ENCODE results near the gene PKN3. TPM values are rescaled to one million over a fixed set of nuclear protein-coding genes. Genes with fewer than 3 reads are reported as not detected.
A peak's percentile ranks its signal among the peaks of the same experiment; 100 is the strongest.

The PKN3 gene
- total RNA-seq, 1 donor from 2014 or later = 13.4 TPM

DNA sequence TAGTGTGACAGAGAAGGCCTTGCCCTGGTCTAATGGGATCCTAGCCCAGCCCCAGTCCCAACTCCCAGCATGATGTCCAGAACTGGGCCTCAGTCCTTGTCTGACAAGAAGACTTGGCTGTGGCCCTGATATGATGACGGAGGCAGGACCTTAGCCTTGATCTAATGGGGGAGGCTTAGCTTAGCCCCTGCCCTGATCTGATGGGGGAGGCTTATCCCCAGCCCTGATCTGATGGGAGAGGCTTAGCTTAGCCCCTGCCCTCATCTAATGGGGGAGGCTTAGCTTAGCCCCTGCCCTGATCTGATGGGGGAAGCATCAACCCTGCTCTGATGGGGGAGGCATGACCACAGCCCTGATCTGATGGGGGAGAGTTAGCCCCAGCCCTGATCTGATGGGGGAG lies 3.7 kb downstream of the PKN3 start:
- ATAC-seq (no peak), DNase-seq (peak; percentile 18)
- H3K27ac ChIP-seq = no peak overlapping the region
- H3K27me3 ChIP-seq = no peaks in the 10 kb centered on the region
- no peak for TF ChIP-seq CTCF (IDR thresholded peaks at IDR 0.05)
- H3K4me3 ChIP-seq = no peak overlapping the region
- H3K36me3 ChIP-seq = no peaks in the 10 kb centered on the region
- peaks cover 9% of the 10 kb centered on the region for H3K4me1 ChIP-seq
- no peaks in the 10 kb centered on the region for H3K9me3 ChIP-seq
- intact Hi-C loops (cut with DNase I) = no loop called here

GRCh38 chr9:128706671-128707381 lies 4.5 kb downstream of the PKN3 start:
- H3K27ac ChIP-seq = no peak overlapping the region
- no peaks in the 10 kb centered on the region for H3K36me3 ChIP-seq
- DNase-seq (peak; percentile 64), ATAC-seq (no peak)
- H3K9me3 ChIP-seq = no peaks in the 10 kb centered on the region
- intact Hi-C loops (cut with DNase I) = no loop called here
- no peak for TF ChIP-seq CTCF (IDR thresholded peaks at IDR 0.05)
- H3K27me3 ChIP-seq = no peaks in the 10 kb centered on the region
- no peak overlapping the region for H3K4me3 ChIP-seq
- peaks cover 5% of the 10 kb centered on the region for H3K4me1 ChIP-seq

DNA sequence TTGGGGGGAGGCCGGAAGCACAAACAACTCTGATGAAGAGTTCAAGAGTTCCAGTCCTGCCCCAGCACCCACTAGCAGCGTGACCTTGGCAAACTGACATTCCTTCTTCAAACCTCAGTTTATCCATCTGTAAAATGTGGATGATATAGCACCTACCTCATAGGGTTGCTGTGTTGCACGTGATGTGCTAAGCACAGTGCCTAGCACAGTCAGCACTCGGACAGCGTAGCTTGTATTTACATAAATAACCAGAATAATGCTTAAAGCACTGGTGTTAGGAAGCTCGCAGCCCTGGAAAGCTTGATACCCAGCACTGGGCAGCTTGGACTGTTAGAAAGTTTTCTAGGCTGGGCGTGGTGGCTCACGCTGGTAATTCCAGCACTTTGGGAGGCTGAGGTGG lies 5.1 kb downstream of the PKN3 start:
- intact Hi-C loops (cut with DNase I) = no loop called here

DNA sequence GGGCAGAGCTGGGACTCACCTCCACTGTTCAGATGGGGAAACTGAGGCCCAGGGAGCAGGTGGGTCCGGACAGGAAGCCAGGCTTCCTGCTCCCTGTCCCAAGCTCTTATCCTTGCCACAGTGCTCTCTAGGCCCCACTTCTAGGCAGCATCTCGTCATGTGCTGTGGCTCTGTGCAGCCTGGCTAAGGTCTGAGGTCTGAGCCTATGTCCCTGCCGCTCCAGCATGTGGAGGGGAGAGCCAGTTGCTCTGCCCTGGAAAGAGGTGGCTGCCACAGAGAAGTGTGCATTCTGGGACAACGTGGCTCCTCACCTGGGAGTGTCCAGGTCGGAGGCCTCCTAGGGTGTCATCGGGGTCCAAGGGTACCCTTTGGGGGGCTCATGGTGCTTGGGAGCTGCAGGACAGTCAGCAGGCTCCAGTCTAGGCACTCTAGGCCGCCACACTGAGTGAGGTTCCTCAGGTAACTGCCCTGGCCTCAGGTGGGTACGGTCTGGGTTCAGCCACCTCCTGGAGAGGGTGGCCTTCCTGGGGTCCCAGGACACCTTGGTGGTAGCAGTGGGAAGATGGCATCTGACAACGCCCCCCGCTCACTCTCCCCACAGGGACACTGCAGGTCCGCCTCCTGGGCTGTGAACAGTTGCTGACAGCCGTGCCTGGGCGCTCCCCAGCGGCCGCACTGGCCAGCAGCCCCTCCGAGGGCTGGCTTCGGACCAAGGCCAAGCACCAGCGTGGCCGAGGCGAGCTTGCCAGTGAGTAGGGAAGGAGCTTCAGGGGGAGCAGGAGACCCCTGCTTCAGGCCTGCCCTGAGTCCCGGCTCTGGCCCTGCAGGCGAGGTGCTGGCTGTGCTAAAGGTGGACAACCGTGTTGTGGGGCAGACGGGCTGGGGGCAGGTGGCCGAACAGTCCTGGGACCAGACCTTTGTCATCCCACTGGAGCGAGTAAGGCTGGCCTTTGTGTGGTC lies 10.4 kb downstream of the PKN3 start:
- Histone ChIP-seq H3K27me3 (no peaks in the 10 kb centered on the region), H3K27ac (no peak overlapping the region), H3K36me3 (no peaks in the 10 kb centered on the region), H3K4me3 (no peak overlapping the region), H3K9me3 (no peaks in the 10 kb centered on the region), H3K4me1 (no peaks in the 10 kb centered on the region)
- no peak for TF ChIP-seq CTCF (IDR thresholded peaks at IDR 0.05)
- ATAC-seq (peak; percentile 13), DNase-seq (peak; percentile 60)
- intact Hi-C loops (cut with DNase I) = no loop called here

More for the DNA sequence above, 5.1 kb downstream of the PKN3 start:
- no peak overlapping the region for H3K4me3 ChIP-seq
- no peak for TF ChIP-seq CTCF (IDR thresholded peaks at IDR 0.05)
- ATAC-seq (no peak), DNase-seq (no peak)
- no peaks in the 10 kb centered on the region for H3K27me3 ChIP-seq
- H3K4me1 ChIP-seq = no peaks in the 10 kb centered on the region
- no peaks in the 10 kb centered on the region for H3K36me3 ChIP-seq
- H3K27ac ChIP-seq = no peak overlapping the region
- no peaks in the 10 kb centered on the region for H3K9me3 ChIP-seq

DNA sequence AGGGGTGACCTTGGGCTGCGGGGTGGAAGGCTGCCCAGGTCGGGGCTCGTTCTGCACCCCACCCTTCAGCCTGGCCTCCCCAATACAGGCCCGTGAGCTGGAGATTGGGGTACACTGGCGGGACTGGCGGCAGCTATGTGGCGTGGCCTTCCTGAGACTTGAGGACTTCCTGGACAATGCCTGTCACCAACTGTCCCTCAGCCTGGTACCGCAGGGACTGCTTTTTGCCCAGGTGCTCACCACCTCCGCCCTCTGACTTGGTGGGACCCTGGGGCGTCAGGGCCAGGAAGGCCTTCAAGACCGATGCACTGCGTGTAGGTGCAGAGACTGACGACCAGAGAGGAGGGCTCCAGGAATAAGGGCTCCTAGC lies 11.1 kb downstream of the PKN3 start:
- ATAC-seq (peak; percentile 3), DNase-seq (no peak)
- intact Hi-C loops (cut with DNase I) = no loop called here
- no peaks in the 10 kb centered on the region for H3K27me3 ChIP-seq
- no peak for TF ChIP-seq CTCF (IDR thresholded peaks at IDR 0.05)
- H3K36me3 ChIP-seq = no peaks in the 10 kb centered on the region
- H3K9me3 ChIP-seq = no peaks in the 10 kb centered on the region
- H3K27ac ChIP-seq = no peak overlapping the region
- H3K4me1 ChIP-seq = no peaks in the 10 kb centered on the region
- H3K4me3 ChIP-seq = no peak overlapping the region

Measured in upper lobe of right lung (tissue), 1 donor.